ENCODE data around the gene NECAB2.

Gene NECAB2

GRCh38 chr16:84018710-84019109 is 50.7 kb downstream of the NECAB2 start:
- no peak for DNase-seq (ENCODE audit: low read depth in 1 of 2, low spot score in 1 of 2)

GRCh38 chr16:84020353-84020752 is 52.3 kb downstream of the NECAB2 start:
- DNase-seq (ENCODE audit: low read depth in 1 of 2, low spot score in 1 of 2): no peak

GRCh38 chr16:84021488-84021887 is 53.4 kb downstream of the NECAB2 start:
- no peak for DNase-seq (ENCODE audit: low read depth in 1 of 2, low spot score in 1 of 2)

GRCh38 chr16:84022644-84023043 is 54.6 kb downstream of the NECAB2 start:
- DNase-seq (ENCODE audit: low read depth in 1 of 2, low spot score in 1 of 2): no peak

- DNase-seq (ENCODE audit: low read depth in 1 of 2, low spot score in 1 of 2): no peak
These were observed 56.8 kb downstream of the NECAB2 start for GRCh38 chr16:84024854-84025253.

GRCh38 chr16:84026606-84027005 is 58.6 kb downstream of the NECAB2 start:
- no peak for DNase-seq (ENCODE audit: low read depth in 1 of 2, low spot score in 1 of 2)

- no peak for DNase-seq (ENCODE audit: low read depth in 1 of 2, low spot score in 1 of 2)
These were observed 59.6 kb downstream of the NECAB2 start for GRCh38 chr16:84027625-84028024.

- no peak for DNase-seq (ENCODE audit: low read depth in 1 of 2, low spot score in 1 of 2)
These were observed 61.4 kb downstream of the NECAB2 start for GRCh38 chr16:84029297-84030047.

GRCh38 chr16:84031556-84031955 is 63.5 kb downstream of the NECAB2 start:
- no peak for DNase-seq (ENCODE audit: low read depth in 1 of 2, low spot score in 1 of 2)

- DNase-seq (ENCODE audit: low read depth in 1 of 2, low spot score in 1 of 2): no peak
These were observed 64.6 kb downstream of the NECAB2 start for GRCh38 chr16:84032458-84033178.

GRCh38 chr16:84033251-84034195 is 65.5 kb downstream of the NECAB2 start:
- DNase-seq (ENCODE audit: low read depth in 1 of 2, low spot score in 1 of 2): no peak

GRCh38 chr16:84034516-84034915 is 66.5 kb downstream of the NECAB2 start:
- no peak for DNase-seq (ENCODE audit: low read depth in 1 of 2, low spot score in 1 of 2)

- DNase-seq (ENCODE audit: low read depth in 1 of 2, low spot score in 1 of 2): no peak
These were observed 68.1 kb downstream of the NECAB2 start for GRCh38 chr16:84036131-84036530.

- no peak for DNase-seq (ENCODE audit: low read depth in 1 of 2, low spot score in 1 of 2)
These were observed 69.0 kb downstream of the NECAB2 start for GRCh38 chr16:84036982-84037425.

GRCh38 chr16:84038469-84038868 is 70.4 kb downstream of the NECAB2 start:
- no peak for DNase-seq (ENCODE audit: low read depth in 1 of 2, low spot score in 1 of 2)

- no peak for DNase-seq (ENCODE audit: low read depth in 1 of 2, low spot score in 1 of 2)
These were observed 71.7 kb downstream of the NECAB2 start for GRCh38 chr16:84039696-84040095.

- DNase-seq (ENCODE audit: low read depth in 1 of 2, low spot score in 1 of 2): no peak
These were observed 72.3 kb downstream of the NECAB2 start for GRCh38 chr16:84040226-84040822.

GRCh38 chr16:84040823-84041820 is 73.1 kb downstream of the NECAB2 start:
- DNase-seq (ENCODE audit: low read depth in 1 of 2, low spot score in 1 of 2): no peak

GRCh38 chr16:84041881-84042280 is 73.8 kb downstream of the NECAB2 start:
- no peak for DNase-seq (ENCODE audit: low read depth in 1 of 2, low spot score in 1 of 2)
